Measurements from ENCODE around the gene MEAK7. TPM values are rescaled to one million over a fixed set of nuclear protein-coding genes. Genes with fewer than 3 reads are reported as not detected.

MEAK7 gene
- 10 to 100 TPM; 30.3 to 34.9 TPM for total RNA-seq
- polyA plus RNA-seq (2013, experiment 1 of 2), result 16.1 TPM
- 12.1 TPM for polyA plus RNA-seq (2013, experiment 2 of 2)
- long read RNA-seq, experiment 1, partial matches to known transcripts, result 1 of 8 reads
- long read RNA-seq, experiment 1, other reads (novel, unspliced or antisense), result 7 of 8 reads
- long read RNA-seq, experiment 2, full-length matches to known transcripts, result 24 of 50 reads
- long read RNA-seq, experiment 2, partial matches to known transcripts, result 2 of 50 reads
- long read RNA-seq, experiment 2, other reads (novel, unspliced or antisense), result 24 of 50 reads
- long read RNA-seq, experiment 3, full-length matches to known transcripts, result 71 of 182 reads
- long read RNA-seq, experiment 3, partial matches to known transcripts, result 10 of 182 reads
- long read RNA-seq, experiment 3, other reads (novel, unspliced or antisense), result 101 of 182 reads
- long read RNA-seq, experiment 4, full-length matches to known transcripts, result 8 of 19 reads
- long read RNA-seq, experiment 4, partial matches to known transcripts, result 1 of 19 reads
- long read RNA-seq, experiment 4, other reads (novel, unspliced or antisense), result 10 of 19 reads

GRCh38 chr16:84504420-84505248 is at the start of gene MEAK7:
MEAK7 (minus strand) TSS chr16:84504659; CDS start chr16:84498086, 6,573 bp downstream.
- Mint-ChIP-seq H3K27me3 (ENCODE audit: insufficient read depth) (peaks cover 8% of the 10 kb centered on the region), H3K4me3 (peak within 1 kb of the TSS; percentile 73), H3K4me1 (peaks cover 15% of the 10 kb centered on the region), H3K36me3 (ENCODE audit: low read depth) (peaks cover 9% of the 10 kb centered on the region), H3K9me3 (no peaks in the 10 kb centered on the region), H3K27ac (peak within 1 kb of the TSS; percentile 90)
- 10 to 28% methylated on average over 6 to 43 of the region's 45 CpGs for WGBS, 2 experiments (ENCODE audit: insufficient coverage in 1 of 2, insufficient read length in 1 of 2)
- Histone ChIP-seq H3K4me3 (ENCODE audit: low read length) (peak within 1 kb of the TSS; percentile 90), H3K4me1 (ENCODE audit: control insufficient read depth, insufficient read depth, low read length) (peaks cover 9% of the 10 kb centered on the region), H3K9ac (ENCODE audit: extremely low read depth, low read length, poor library complexity, severe bottlenecking) (peak within 1 kb of the TSS; percentile 53), H3K27ac (ENCODE audit: low read depth, low read length) (no peak within 1 kb of the TSS), H3K9me3 (ENCODE audit: control insufficient read depth, low read length) (no peaks in the 10 kb centered on the region), H3K36me3 (ENCODE audit: control insufficient read depth, insufficient read depth, low read length) (no peaks in the 10 kb centered on the region), H3K27me3 (ENCODE audit: control insufficient read depth, insufficient read depth, low read length, poor library complexity, severe bottlenecking) (no peaks in the 10 kb centered on the region)
- peak; percentile 24 for TF ChIP-seq CTCF (conservative IDR thresholded peaks at IDR 0.05)
- DNase-seq, result peak; percentile 100

DNA sequence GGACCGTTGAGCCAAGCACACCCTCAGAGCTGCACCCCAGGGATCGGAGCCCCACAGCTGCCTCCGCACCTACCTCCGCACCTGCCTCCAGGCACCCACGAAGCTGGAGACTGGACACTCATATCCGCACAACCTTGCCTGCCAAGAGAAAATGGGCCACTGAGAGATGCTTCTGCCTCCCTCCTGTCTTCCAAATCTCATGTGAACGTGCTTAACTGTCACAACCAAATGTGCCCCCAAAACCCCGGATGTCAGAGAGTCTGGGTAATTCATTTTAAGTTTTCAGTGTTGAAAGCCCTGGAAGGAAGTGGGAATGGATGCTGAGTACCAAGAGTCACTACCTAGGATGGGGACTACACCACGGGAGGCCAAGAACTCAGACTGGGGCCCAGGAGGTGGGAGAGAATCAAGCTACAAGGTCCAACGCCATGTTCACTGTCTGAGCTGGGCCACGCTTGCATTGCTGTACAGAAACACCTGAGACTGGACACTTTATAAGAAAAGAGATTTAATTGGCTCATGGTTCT is 49.5 kb upstream of the MEAK7 start:
- no peak overlapping the region for H3K27ac ChIP-seq (ENCODE audit: low read depth, low read length)
- no peaks in the 10 kb centered on the region for H3K36me3 Mint-ChIP-seq (ENCODE audit: low read depth)
- no peak for DNase-seq
- no peak for TF ChIP-seq CTCF (conservative IDR thresholded peaks at IDR 0.05)
- no peaks in the 10 kb centered on the region for H3K36me3 ChIP-seq (ENCODE audit: control insufficient read depth, insufficient read depth, low read length)
- H3K27ac Mint-ChIP-seq, result no peak overlapping the region
- no peak overlapping the region for H3K4me3 Mint-ChIP-seq
- no peak overlapping the region for H3K4me3 ChIP-seq (ENCODE audit: low read length)
- H3K4me1 Mint-ChIP-seq, result no peaks in the 10 kb centered on the region
- no peak overlapping the region for H3K9ac ChIP-seq (ENCODE audit: extremely low read depth, low read length, poor library complexity, severe bottlenecking)
- no peaks in the 10 kb centered on the region for H3K27me3 ChIP-seq (ENCODE audit: control insufficient read depth, insufficient read depth, low read length, poor library complexity, severe bottlenecking)
- no peaks in the 10 kb centered on the region for H3K27me3 Mint-ChIP-seq (ENCODE audit: insufficient read depth)
- H3K9me3 Mint-ChIP-seq, result no peaks in the 10 kb centered on the region
- H3K4me1 ChIP-seq (ENCODE audit: control insufficient read depth, insufficient read depth, low read length), result no peaks in the 10 kb centered on the region
- 91 to 94% methylated on average over 7 to 11 of the region's 11 CpGs for WGBS, 2 experiments (ENCODE audit: insufficient coverage in 1 of 2, insufficient read length in 1 of 2)
- no peaks in the 10 kb centered on the region for H3K9me3 ChIP-seq (ENCODE audit: control insufficient read depth, low read length)

GRCh38 chr16:84552135-84552534 is 47.7 kb upstream of the MEAK7 start:
- no peaks in the 10 kb centered on the region for H3K9me3 Mint-ChIP-seq
- no peak for TF ChIP-seq CTCF (conservative IDR thresholded peaks at IDR 0.05)
- no peak overlapping the region for H3K27ac ChIP-seq (ENCODE audit: low read depth, low read length)
- no peak overlapping the region for H3K27ac Mint-ChIP-seq
- no peaks in the 10 kb centered on the region for H3K36me3 ChIP-seq (ENCODE audit: control insufficient read depth, insufficient read depth, low read length)
- H3K9ac ChIP-seq (ENCODE audit: extremely low read depth, low read length, poor library complexity, severe bottlenecking), result no peak overlapping the region
- no peaks in the 10 kb centered on the region for H3K27me3 ChIP-seq (ENCODE audit: control insufficient read depth, insufficient read depth, low read length, poor library complexity, severe bottlenecking)
- no peaks in the 10 kb centered on the region for H3K9me3 ChIP-seq (ENCODE audit: control insufficient read depth, low read length)
- no peak overlapping the region for H3K4me3 Mint-ChIP-seq
- H3K27me3 Mint-ChIP-seq (ENCODE audit: insufficient read depth), result no peaks in the 10 kb centered on the region
- no peaks in the 10 kb centered on the region for H3K4me1 ChIP-seq (ENCODE audit: control insufficient read depth, insufficient read depth, low read length)
- H3K4me1 Mint-ChIP-seq, result no peaks in the 10 kb centered on the region
- H3K36me3 Mint-ChIP-seq (ENCODE audit: low read depth), result no peaks in the 10 kb centered on the region
- no peak overlapping the region for H3K4me3 ChIP-seq (ENCODE audit: low read length)
- no peak for DNase-seq
- WGBS, 2 experiments (ENCODE audit: insufficient coverage in 1 of 2, insufficient read length in 1 of 2), result 78 to 79% methylated on average over 3 to 4 of the region's 4 CpGs

Measured in endodermal cell (in vitro differentiated cells).